Neuronal stem cell (in vitro differentiated cells): ENCODE results near the gene RTL5.

ENCODE experiments used
- DNase-seq: peaks from one replicate; pipeline ENCODE4 v3.0.0-alpha.2; 2013; ENCODE audit warnings: low spot score
- H2AFZ ChIP-seq: one replicate; pipeline ENCODE4 v1.6.1; 2013; ENCODE audit warnings: mild to moderate bottlenecking, low read length, inconsistent platforms
- H2AK5ac ChIP-seq: 2 replicates; pipeline ENCODE4 v1.6.1; 2013; ENCODE audit warnings: low read depth, mild to moderate bottlenecking, inconsistent platforms, low read length, moderate library complexity, mixed read lengths
- H2BK120ac ChIP-seq: 2 replicates; pipeline ENCODE4 v1.6.1; 2013; ENCODE audit warnings: low read depth, mild to moderate bottlenecking, inconsistent platforms, low read length, moderate library complexity, mixed read lengths
- H2BK12ac ChIP-seq: one replicate; pipeline ENCODE4 v1.6.1; 2013; ENCODE audit warnings: low read length, inconsistent platforms
- H2BK15ac ChIP-seq: 2 replicates; pipeline ENCODE4 v1.6.1; 2013; ENCODE audit warnings: mild to moderate bottlenecking, low read length, inconsistent platforms, mixed read lengths
- H2BK5ac ChIP-seq: one replicate; pipeline ENCODE4 v1.6.1; 2013; ENCODE audit warnings: inconsistent platforms, mild to moderate bottlenecking, low read length, moderate library complexity
- H3K14ac ChIP-seq: one replicate; pipeline ENCODE4 v1.6.1; 2013; ENCODE audit warnings: low read length, inconsistent platforms
- H3K18ac ChIP-seq: 2 replicates; pipeline ENCODE4 v1.6.1; 2013; ENCODE audit warnings: low read length, inconsistent platforms
- H3K23ac ChIP-seq: 2 replicates; pipeline ENCODE4 v1.6.1; 2013; ENCODE audit warnings: low read depth, mild to moderate bottlenecking, mixed read lengths, low read length, inconsistent platforms; ENCODE audit not compliant: poor library complexity
- H3K27ac ChIP-seq: replicated peaks from 3 replicates; pipeline ENCODE4 v1.5.1; 2013; ENCODE audit warnings: low read length, inconsistent platforms
- H3K27me3 ChIP-seq, 3 experiments: 2 replicates each; pipeline ENCODE4 v1.6.1; 2013; ENCODE audit warnings: low read length in 3 of 3, mild to moderate bottlenecking in 2 of 3, inconsistent platforms in 1 of 3, low read depth in 1 of 3, mixed read lengths in 1 of 3, moderate library complexity in 1 of 3; ENCODE audit not compliant: control insufficient read depth in 3 of 3, insufficient read depth in 3 of 3
- H3K36me3 ChIP-seq, 2 donors: replicated peaks in 1 of 2; 2 replicates each; pipeline ENCODE4 v1.6.1; 2013; ENCODE audit warnings: low read length in 2 of 2; ENCODE audit not compliant: control insufficient read depth in 2 of 2, insufficient read depth in 2 of 2
- H3K4ac ChIP-seq: 2 replicates; pipeline ENCODE4 v1.6.1; 2013; ENCODE audit warnings: inconsistent platforms, mild to moderate bottlenecking, low read length, moderate library complexity
- H3K4me1 ChIP-seq, 2 donors: 1 replicate in 1 of 2; 2 replicates in 1 of 2; pipeline ENCODE4 v1.6.1; 2013; ENCODE audit warnings: low read length in 2 of 2, low read depth in 1 of 2; ENCODE audit not compliant: control insufficient read depth in 2 of 2, insufficient read depth in 1 of 2
- H3K4me2 ChIP-seq: one replicate; pipeline ENCODE4 v1.6.1; 2013; ENCODE audit warnings: mild to moderate bottlenecking, low read length, inconsistent platforms; ENCODE audit not compliant: insufficient read depth, poor library complexity, severe bottlenecking
- H3K4me3 ChIP-seq, 2 donors: 2 replicates each; pipeline ENCODE4 v1.5.1; 2013; ENCODE audit warnings: low read length in 2 of 2, mild to moderate bottlenecking in 2 of 2, inconsistent platforms in 1 of 2, moderate library complexity in 1 of 2
- H3K79me1 ChIP-seq: one replicate; pipeline ENCODE4 v1.6.1; 2013; ENCODE audit warnings: low read depth, mild to moderate bottlenecking, inconsistent platforms, low read length, moderate library complexity
- H3K9ac ChIP-seq: one replicate; pipeline ENCODE4 v1.6.1; 2013; ENCODE audit warnings: mild to moderate bottlenecking, low read depth, low read length, inconsistent platforms; ENCODE audit not compliant: poor library complexity
- H3K9me3 ChIP-seq, 2 donors: replicated peaks in 1 of 2; 2 replicates each; pipeline versions ENCODE3 to v1.6.1; 2013; ENCODE audit warnings: low read length in 2 of 2, mild to moderate bottlenecking in 2 of 2, inconsistent platforms in 1 of 2, low read depth in 1 of 2, mixed read lengths in 1 of 2, moderate library complexity in 1 of 2; ENCODE audit not compliant: control insufficient read depth in 2 of 2, insufficient read depth in 1 of 2
- H4K8ac ChIP-seq: one replicate; pipeline ENCODE4 v1.6.1; 2013; ENCODE audit warnings: low read depth, mild to moderate bottlenecking, inconsistent platforms, low read length, moderate library complexity
- H4K91ac ChIP-seq: one replicate; pipeline ENCODE4 v1.6.1; 2013; ENCODE audit warnings: low read length, low read depth, mild to moderate bottlenecking, inconsistent platforms; ENCODE audit not compliant: poor library complexity
- WGBS, 2 donors: extraction: QIAGEN DNeasy Blood & Tissue Kit; methylation state at CpG; one replicate each; pipeline ENCODE4 v1.1.7; 2013; ENCODE audit warnings: missing lambda C conversion rate in 2 of 2, mixed read lengths in 1 of 2; ENCODE audit not compliant: insufficient read length in 2 of 2, insufficient replicate concordance in 1 of 2; ENCODE audit errors: extremely low coverage in 2 of 2; 5-methylcytosine and 5-hydroxymethylcytosine counted together

Gene RTL5

GRCh38 chrX:72126539-72127140 is 5.1 kb downstream of the RTL5 start:
- Histone ChIP-seq H3K14ac (no peak overlapping the region), H4K8ac (no peak overlapping the region), H3K4me1 (peaks cover 24 to 28% of the 10 kb centered on the region in 2 donors), H3K79me1 (peaks cover 2% of the 10 kb centered on the region), H3K9ac (no peak overlapping the region), H2BK12ac (no peak overlapping the region), H2BK120ac (no peak overlapping the region), H3K9me3 (peaks cover 5 to 20% of the 10 kb centered on the region in 2 donors), H3K36me3 (peaks cover 5 to 22% of the 10 kb centered on the region in 2 donors), H3K23ac (no peak overlapping the region), H3K4me3 (no peak overlapping the region), H2BK15ac (no peak overlapping the region), H3K4ac (no peak overlapping the region), H2BK5ac (no peak overlapping the region), H2AFZ (no peak overlapping the region), H3K18ac (no peak overlapping the region), H2AK5ac (no peak overlapping the region), H3K4me2 (no peak overlapping the region), H3K27me3 (no peaks in the 10 kb centered on the region), H3K27ac (no peak overlapping the region), H4K91ac (no peak overlapping the region)
- no CpG with 5 or more reads among the region's 9 CpGs for WGBS, 2 donors
- peak; percentile 63 for DNase-seq

- Histone ChIP-seq H3K4me2 (no peak overlapping the region), H2BK5ac (no peak overlapping the region), H3K14ac (no peak overlapping the region), H3K4ac (no peak overlapping the region), H3K23ac (no peak overlapping the region), H3K18ac (peak overlapping the region; percentile 80), H3K4me1 (peaks cover 24 to 34% of the 10 kb centered on the region in 2 donors), H2AFZ (no peak overlapping the region), H4K91ac (no peak overlapping the region), H2AK5ac (peak overlapping the region; percentile 56), H3K27ac (no peak overlapping the region), H3K79me1 (peaks cover 2% of the 10 kb centered on the region), H3K4me3 (no peak overlapping the region), H2BK120ac (no peak overlapping the region), H3K9ac (no peak overlapping the region), H2BK15ac (no peak overlapping the region), H3K9me3 (peaks cover 5 to 20% of the 10 kb centered on the region in 2 donors), H2BK12ac (no peak overlapping the region), H3K36me3 (peaks cover 5 to 22% of the 10 kb centered on the region in 2 donors), H3K27me3 (no peaks in the 10 kb centered on the region), H4K8ac (no peak overlapping the region)
- DNase-seq, result no peak
- WGBS, 2 donors, result no CpG with 5 or more reads among the region's 3 CpGs
These were observed 5.7 kb downstream of the RTL5 start for GRCh38 chrX:72126048-72126415.

- Histone ChIP-seq H3K4ac (no peak overlapping the region), H3K4me2 (no peak overlapping the region), H3K79me1 (peaks cover 2% of the 10 kb centered on the region), H3K27ac (no peak overlapping the region), H3K4me3 (no peak overlapping the region), H3K27me3 (no peaks in the 10 kb centered on the region), H2BK5ac (no peak overlapping the region), H3K9me3 (peaks cover 5 to 16% of the 10 kb centered on the region in 2 donors), H3K4me1 (peaks cover 23 to 34% of the 10 kb centered on the region in 2 donors), H2BK15ac (no peak overlapping the region), H2AK5ac (no peak overlapping the region), H2BK12ac (no peak overlapping the region), H2BK120ac (no peak overlapping the region), H3K14ac (no peak overlapping the region), H4K8ac (no peak overlapping the region), H3K18ac (no peak overlapping the region), H2AFZ (no peak overlapping the region), H3K9ac (no peak overlapping the region), H3K23ac (no peak overlapping the region), H3K36me3 (peaks cover 5 to 22% of the 10 kb centered on the region in 2 donors), H4K91ac (no peak overlapping the region)
- WGBS, 2 donors, result no CpG with 5 or more reads among the region's 6 CpGs
- DNase-seq, result no peak
These were observed 6.2 kb downstream of the RTL5 start for GRCh38 chrX:72125331-72126047.

GRCh38 chrX:72124540-72125201 is 7.0 kb downstream of the RTL5 start:
- Histone ChIP-seq H2BK5ac (no peak overlapping the region), H3K18ac (peak overlapping the region; percentile 1), H4K91ac (no peak overlapping the region), H2BK120ac (no peak overlapping the region), H3K4ac (no peak overlapping the region), H3K23ac (no peak overlapping the region), H3K27me3 (no peaks in the 10 kb centered on the region), H3K4me2 (no peak overlapping the region), H4K8ac (no peak overlapping the region), H2AK5ac (no peak overlapping the region), H2BK15ac (no peak overlapping the region), H3K36me3 (peaks cover 2 to 13% of the 10 kb centered on the region in 2 donors), H2AFZ (no peak overlapping the region), H2BK12ac (no peak overlapping the region), H3K27ac (no peak overlapping the region), H3K4me3 (no peak overlapping the region), H3K9me3 (peaks cover under 1 to 7% of the 10 kb centered on the region in 2 donors), H3K9ac (no peak overlapping the region), H3K14ac (no peak overlapping the region), H3K4me1 (peaks cover 23 to 34% of the 10 kb centered on the region in 2 donors), H3K79me1 (peaks cover 2% of the 10 kb centered on the region)
- no CpG with 5 or more reads among the region's 8 CpGs for WGBS, 2 donors
- DNase-seq, result no peak
